Neural cell (in vitro differentiated cells): ENCODE measurements around the gene MAGI2.

ENCODE experiments used
- CTCF ChIP-seq: fragments of 450-650 bp; IDR thresholded peaks from 2 replicates; pipeline ENCODE4 v1.5.1; 2014; ENCODE audit warnings: antibody characterized with exemption, mild to moderate bottlenecking, moderate library complexity; ENCODE audit not compliant: poor library complexity, severe bottlenecking
- POLR2AphosphoS5 ChIP-seq: IDR thresholded peaks from 2 replicates; pipeline ENCODE4 v1.6.1; 2012
- REST ChIP-seq: IDR thresholded peaks from 2 replicates; pipeline ENCODE4 v1.6.1; 2012; ENCODE audit warnings: borderline replicate concordance

GRCh38 chr7:78398081-78398480, 1055.4 kb downstream of the MAGI2 start:
- TF ChIP-seq POLR2AphosphoS5 (no peak), CTCF (no peak), REST (no peak)
